Hepatocyte (in vitro differentiated cells): Measurements from ENCODE around the gene LRRK1.

Experiments
- CTCF ChIP-seq: fragments of 200-600 bp; sonication (generic); IDR thresholded peaks from 2 replicates; pipeline ENCODE4 v1.5.1; 2016; ENCODE audit warnings: antibody characterized with exemption, mild to moderate bottlenecking; ENCODE audit not compliant: poor library complexity
- EZH2 ChIP-seq: fragments of 200-600 bp; sonication (generic); IDR thresholded peaks from 2 replicates; pipeline ENCODE4 v1.6.1; 2016; ENCODE audit warnings: antibody characterized with exemption, mild to moderate bottlenecking, borderline replicate concordance
- EZH2phosphoT487 ChIP-seq: fragments of 200-600 bp; sonication (generic); IDR thresholded peaks from one replicate; pipeline ENCODE4 v1.6.1; 2018; ENCODE audit warnings: antibody characterized with exemption, mild to moderate bottlenecking, low read depth, moderate library complexity; ENCODE audit not compliant: unreplicated experiment, severe bottlenecking

GRCh38 chr15:101012326-101013200 lies 93.4 kb downstream of the LRRK1 start:
- TF ChIP-seq CTCF (no peak), EZH2 (no peak), EZH2phosphoT487 (no peak)
